A549 (cell line): Measurements from ENCODE around the gene USP34. TPM values are rescaled to one million over a fixed set of nuclear protein-coding genes. Genes with fewer than 3 reads are reported as not detected.
A peak's percentile ranks its signal among the peaks of the same experiment; 100 is the strongest.

Source experiments
- ATAC-seq, 2 experiments: fragments of 200-7000 bp in 1 of 2; fragments of >200 bp in 1 of 2; cut with Nextera tagmentation in 1 of 2; cut with Tn5 transposase in 1 of 2; 3 replicates each; pipeline versions ENCODE4 v1.8.0 to v1.9.1; 2018 to 2020; ENCODE audit warnings: mild to moderate bottlenecking in 1 of 2, moderate library complexity in 1 of 2
- CTCF ChIA-PET: fragments of 300-600 bp; sonication (Branson Sonifier 250); formaldehyde crosslinking; extraction: SDS; loops from one replicate; lab custom pipeline; 2021; ENCODE audit warnings: antibody characterized with exemption, inconsistent platforms; lab: Yijun Ruan, JAX
- POLR2A ChIA-PET: fragments of 350-600 bp; formaldehyde crosslinking; extraction: SDS; loops from one replicate; lab custom pipeline; 2021; ENCODE audit warnings: antibody characterized with exemption, inconsistent platforms; lab: Yijun Ruan, JAX
- DNase-seq, 2 experiments: peaks; one replicate each; pipeline versions ENCODE4 v3.0.0 to v3.0.0-alpha.2; 2011 to 2016; ENCODE audit warnings: low read depth in 1 of 2, low spot score in 1 of 2
- FAIRE-seq: peaks from 2 replicates; lab custom pipeline; 2011; peaks lifted over from hg19 to GRCh38; lab: Jason Lieb, UNC
- H3K27ac ChIP-seq, 2 experiments: fragments of >200 bp; sonication (Bioruptor Twin); formaldehyde crosslinking; 3 replicates each; pipeline ENCODE4 v1.5.1; 2016 to 2017
- H3K4me1 ChIP-seq: fragments of >200 bp; sonication (Bioruptor Twin); formaldehyde crosslinking; 3 replicates; pipeline ENCODE4 v1.6.1; 2016
- H3K4me2 ChIP-seq: fragments of >200 bp; sonication (Bioruptor Twin); formaldehyde crosslinking; 3 replicates; pipeline ENCODE4 v1.6.1; 2016
- H3K4me3 ChIP-seq: fragments of >200 bp; sonication (Bioruptor Twin); formaldehyde crosslinking; 3 replicates; pipeline ENCODE4 v1.5.1; 2016
- H3K9me3 ChIP-seq: fragments of >200 bp; sonication (Bioruptor Twin); formaldehyde crosslinking; 3 replicates; pipeline ENCODE4 v1.6.1; 2016
- CBX2 ChIP-seq: fragments of 200-600 bp; sonication (generic); IDR thresholded peaks from 2 replicates; pipeline ENCODE4 v1.6.1; 2016; ENCODE audit warnings: low read depth, mild to moderate bottlenecking, borderline replicate concordance
- CBX8 ChIP-seq: fragments of 200-600 bp; sonication (generic); IDR thresholded peaks from 2 replicates; pipeline ENCODE4 v1.6.1; 2016
- CHD2 ChIP-seq: fragments of 150-350 bp; IDR thresholded peaks from 2 replicates; pipeline ENCODE4 v1.6.1; 2014; ENCODE audit warnings: low read length; ENCODE audit not compliant: partially characterized antibody
- EHF ChIP-seq: fragments of 250-450 bp; sonication (Bioruptor Pico); IDR thresholded peaks from 2 replicates; pipeline ENCODE4 v1.5.0; 2020; ENCODE audit warnings: mild to moderate bottlenecking
- EHMT2 ChIP-seq: fragments of 200-600 bp; sonication (generic); IDR thresholded peaks from 2 replicates; pipeline ENCODE4 v1.6.1; 2016; ENCODE audit warnings: antibody characterized with exemption, low read depth, mild to moderate bottlenecking, moderate library complexity
- ESRRA ChIP-seq: fragments of 150-350 bp; IDR thresholded peaks from 2 replicates; pipeline ENCODE4 v1.6.1; 2014; ENCODE audit warnings: mild to moderate bottlenecking, low read length, borderline replicate concordance
- FOXS1 ChIP-seq: fragments of 250-450 bp; sonication (Bioruptor Pico); IDR thresholded peaks from 2 replicates; pipeline ENCODE4 v1.5.0; 2020; ENCODE audit warnings: mild to moderate bottlenecking, moderate library complexity
- GATA3 ChIP-seq: IDR thresholded peaks from 2 replicates; pipeline ENCODE4 v1.6.1; 2012; ENCODE audit warnings: borderline replicate concordance
- JUNB ChIP-seq: fragments of >200 bp; sonication (Bioruptor Twin); formaldehyde crosslinking; IDR thresholded peaks from 2 replicates; pipeline ENCODE4 v1.6.1; 2016
- KDM5A ChIP-seq: fragments of 200-600 bp; sonication (generic); IDR thresholded peaks from 2 replicates; pipeline ENCODE4 v1.6.1; 2016; ENCODE audit warnings: antibody characterized with exemption, mild to moderate bottlenecking
- NFE2L2 ChIP-seq: fragments of 150-350 bp; conservative IDR thresholded peaks from 2 replicates; pipeline ENCODE4 v1.6.1; 2014; ENCODE audit warnings: low read length
- NR3C1 ChIP-seq: fragments of >200 bp; sonication (Bioruptor Twin); formaldehyde crosslinking; IDR thresholded peaks from 3 replicates; pipeline ENCODE4 v1.6.1; 2017
- POLR2A ChIP-seq: IDR thresholded peaks from 2 replicates; pipeline ENCODE4 v1.6.1; 2012; ENCODE audit warnings: mild to moderate bottlenecking, low read length
- POLR2AphosphoS2 ChIP-seq: conservative IDR thresholded peaks from 2 replicates; pipeline ENCODE4 v1.6.1; 2012; ENCODE audit warnings: low read length, improper control_type of control experiment, inconsistent platforms
- RAD21 ChIP-seq, 2 experiments: fragments of >200 bp in 1 of 2; sonication (Bioruptor Twin) in 1 of 2; formaldehyde crosslinking in 1 of 2; IDR thresholded peaks in 1 of 2; conservative IDR thresholded peaks in 1 of 2; 2 replicates in 1 of 2; 3 replicates in 1 of 2; pipeline ENCODE4 v1.6.1; 2012 to 2018; ENCODE audit warnings: inconsistent platforms in 1 of 2
- RCOR1 ChIP-seq: fragments of 150-350 bp; IDR thresholded peaks from 2 replicates; pipeline ENCODE4 v1.6.1; 2014; ENCODE audit warnings: antibody characterized with exemption, low read length, low read depth
- RFX5 ChIP-seq: fragments of 450-650 bp; IDR thresholded peaks from 2 replicates; pipeline ENCODE4 v1.7.1; 2014; ENCODE audit warnings: antibody characterized with exemption, mild to moderate bottlenecking, moderate library complexity
- RNF2 ChIP-seq: fragments of 200-600 bp; sonication (generic); IDR thresholded peaks from 2 replicates; pipeline ENCODE4 v1.6.1; 2016; ENCODE audit warnings: low read depth, mild to moderate bottlenecking, antibody characterized with exemption, moderate library complexity, borderline replicate concordance
- SMC3 ChIP-seq: fragments of >200 bp; sonication (Bioruptor Twin); formaldehyde crosslinking; IDR thresholded peaks from 3 replicates; pipeline ENCODE4 v1.6.1; 2018; ENCODE audit warnings: inconsistent platforms
- TFCP2L1 ChIP-seq: fragments of 250-450 bp; sonication (Bioruptor Pico); IDR thresholded peaks from 2 replicates; pipeline ENCODE4 v1.5.0; 2021; ENCODE audit warnings: mild to moderate bottlenecking
- ZNF302 ChIP-seq: fragments of 250-450 bp; sonication (Bioruptor Pico); IDR thresholded peaks from 2 replicates; pipeline ENCODE4 v1.9.0; 2021; ENCODE audit warnings: inconsistent platforms, mild to moderate bottlenecking, moderate library complexity
- ZSCAN20 ChIP-seq: fragments of 250-450 bp; sonication (Bioruptor Pico); IDR thresholded peaks from 2 replicates; pipeline ENCODE4 v1.8.0; 2022; ENCODE audit warnings: mild to moderate bottlenecking, moderate library complexity
- WGBS: methylation state at CpG from one replicate; pipeline ENCODE4 v1.1.6; 2017; ENCODE audit errors: missing lambda C conversion rate; 5-methylcytosine and 5-hydroxymethylcytosine counted together
- polyA plus RNA-seq, 4 experiments: library from polyadenylated mRNA; depleted of rRNA in 3 of 4; stranded (reverse); fragments of >200 nt; fragmentation: RNase III in 1 of 4; extraction: RNeasy Plus Mini Kit Qiagen cat#74134 plus additional on column Dnase treatment in 1 of 4; gene quantifications; 2 replicates in 3 of 4; 3 replicates in 1 of 4; pipeline ENCODE4 v1.2.3, GENCODE V29; 2011 to 2017
- TF ChIP-seq, protein P1 (sequence below): IDR thresholded peaks from 2 replicates; pipeline ENCODE4 v1.6.1; 2012; ENCODE audit warnings: low read depth, borderline replicate concordance
- TF ChIP-seq, protein P2 (sequence below): fragments of 150-350 bp; IDR thresholded peaks from 2 replicates; pipeline ENCODE4 v1.6.1; 2014; ENCODE audit warnings: low read depth, mild to moderate bottlenecking, low read length
- TF ChIP-seq, protein P3 (sequence below): IDR thresholded peaks from 2 replicates; pipeline ENCODE4 v1.6.1; 2012
- TF ChIP-seq, protein P4 (sequence below): fragments of 250-450 bp; sonication (Bioruptor Pico); IDR thresholded peaks from 2 replicates; pipeline ENCODE4 v1.5.0; 2020; ENCODE audit warnings: low read depth, mild to moderate bottlenecking, moderate library complexity
- TF ChIP-seq, protein P5 (sequence below): fragments of 450-650 bp; IDR thresholded peaks from 2 replicates; pipeline ENCODE4 v1.6.1; 2014; ENCODE audit warnings: antibody characterized with exemption
- TF ChIP-seq, protein P6 (sequence below): fragments of 250-450 bp; sonication (Bioruptor Pico); IDR thresholded peaks from 2 replicates; pipeline ENCODE4 v1.5.0; 2021; ENCODE audit warnings: mild to moderate bottlenecking, moderate library complexity, borderline replicate concordance
- TF ChIP-seq, protein P7 (sequence below): fragments of 200-600 bp; sonication (generic); IDR thresholded peaks from 2 replicates; pipeline ENCODE4 v1.6.1; 2016; ENCODE audit warnings: antibody characterized with exemption, mild to moderate bottlenecking, moderate library complexity

Gene USP34
- polyA plus RNA-seq, 2 of the 4 experiments (the other 2 are of a cell fraction): 47.7 to 132 TPM

DNA sequence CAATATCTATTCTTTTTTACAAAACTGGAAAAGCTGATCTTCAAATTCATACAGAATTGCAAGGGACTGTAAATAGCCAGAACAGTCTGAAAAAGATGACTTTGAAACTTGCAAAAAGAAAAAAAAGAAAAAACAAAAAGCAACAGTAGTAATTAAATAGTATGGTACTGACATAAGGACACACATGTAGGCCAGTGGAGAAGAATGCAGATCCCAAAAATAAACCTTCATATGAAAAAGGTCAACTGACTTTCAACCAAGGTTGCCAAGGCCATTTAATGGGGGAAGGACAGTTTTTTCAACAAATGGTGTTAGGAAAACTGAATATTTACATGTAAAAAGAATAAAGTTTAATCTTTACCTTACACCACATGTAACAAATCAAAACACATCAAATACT is 111.8 kb downstream of the USP34 start:
- DNase-seq: no peak
- FAIRE-seq: no peak
- POLR2A ChIA-PET: no interaction called here
- Histone ChIP-seq H3K4me1 (no peaks in the 10 kb centered on the region), H3K4me2 (no peak overlapping the region), H3K4me3 (no peak overlapping the region), H3K9me3 (peaks cover 10% of the 10 kb centered on the region), H3K27ac (no peak overlapping the region)
- TF ChIP-seq, protein P1, sequence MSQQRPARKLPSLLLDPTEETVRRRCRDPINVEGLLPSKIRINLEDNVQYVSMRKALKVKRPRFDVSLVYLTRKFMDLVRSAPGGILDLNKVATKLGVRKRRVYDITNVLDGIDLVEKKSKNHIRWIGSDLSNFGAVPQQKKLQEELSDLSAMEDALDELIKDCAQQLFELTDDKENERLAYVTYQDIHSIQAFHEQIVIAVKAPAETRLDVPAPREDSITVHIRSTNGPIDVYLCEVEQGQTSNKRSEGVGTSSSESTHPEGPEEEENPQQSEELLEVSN: no peak
- TF ChIP-seq, protein P2, sequence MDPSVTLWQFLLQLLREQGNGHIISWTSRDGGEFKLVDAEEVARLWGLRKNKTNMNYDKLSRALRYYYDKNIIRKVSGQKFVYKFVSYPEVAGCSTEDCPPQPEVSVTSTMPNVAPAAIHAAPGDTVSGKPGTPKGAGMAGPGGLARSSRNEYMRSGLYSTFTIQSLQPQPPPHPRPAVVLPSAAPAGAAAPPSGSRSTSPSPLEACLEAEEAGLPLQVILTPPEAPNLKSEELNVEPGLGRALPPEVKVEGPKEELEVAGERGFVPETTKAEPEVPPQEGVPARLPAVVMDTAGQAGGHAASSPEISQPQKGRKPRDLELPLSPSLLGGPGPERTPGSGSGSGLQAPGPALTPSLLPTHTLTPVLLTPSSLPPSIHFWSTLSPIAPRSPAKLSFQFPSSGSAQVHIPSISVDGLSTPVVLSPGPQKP: no peak
- TF ChIP-seq RNF2: no peak
- TF ChIP-seq, protein P3, sequence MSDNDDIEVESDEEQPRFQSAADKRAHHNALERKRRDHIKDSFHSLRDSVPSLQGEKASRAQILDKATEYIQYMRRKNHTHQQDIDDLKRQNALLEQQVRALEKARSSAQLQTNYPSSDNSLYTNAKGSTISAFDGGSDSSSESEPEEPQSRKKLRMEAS: no peak
- TF ChIP-seq EHMT2: no peak
- TF ChIP-seq, protein P4, sequence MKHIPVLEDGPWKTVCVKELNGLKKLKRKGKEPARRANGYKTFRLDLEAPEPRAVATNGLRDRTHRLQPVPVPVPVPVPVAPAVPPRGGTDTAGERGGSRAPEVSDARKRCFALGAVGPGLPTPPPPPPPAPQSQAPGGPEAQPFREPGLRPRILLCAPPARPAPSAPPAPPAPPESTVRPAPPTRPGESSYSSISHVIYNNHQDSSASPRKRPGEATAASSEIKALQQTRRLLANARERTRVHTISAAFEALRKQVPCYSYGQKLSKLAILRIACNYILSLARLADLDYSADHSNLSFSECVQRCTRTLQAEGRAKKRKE (CRISPR knock-in tag): no peak
- no peak for TF ChIP-seq NR3C1
- no peak for TF ChIP-seq TFCP2L1 (CRISPR knock-in tag)
- no peak for TF ChIP-seq CHD2
- TF ChIP-seq, protein P5, sequence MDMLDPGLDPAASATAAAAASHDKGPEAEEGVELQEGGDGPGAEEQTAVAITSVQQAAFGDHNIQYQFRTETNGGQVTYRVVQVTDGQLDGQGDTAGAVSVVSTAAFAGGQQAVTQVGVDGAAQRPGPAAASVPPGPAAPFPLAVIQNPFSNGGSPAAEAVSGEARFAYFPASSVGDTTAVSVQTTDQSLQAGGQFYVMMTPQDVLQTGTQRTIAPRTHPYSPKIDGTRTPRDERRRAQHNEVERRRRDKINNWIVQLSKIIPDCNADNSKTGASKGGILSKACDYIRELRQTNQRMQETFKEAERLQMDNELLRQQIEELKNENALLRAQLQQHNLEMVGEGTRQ: no peak
- no peak for TF ChIP-seq JUNB
- no peak for TF ChIP-seq FOXS1 (CRISPR knock-in tag)
- TF ChIP-seq RCOR1: no peak
- no peak for TF ChIP-seq SMC3
- TF ChIP-seq POLR2A: no peak
- TF ChIP-seq, protein P6, sequence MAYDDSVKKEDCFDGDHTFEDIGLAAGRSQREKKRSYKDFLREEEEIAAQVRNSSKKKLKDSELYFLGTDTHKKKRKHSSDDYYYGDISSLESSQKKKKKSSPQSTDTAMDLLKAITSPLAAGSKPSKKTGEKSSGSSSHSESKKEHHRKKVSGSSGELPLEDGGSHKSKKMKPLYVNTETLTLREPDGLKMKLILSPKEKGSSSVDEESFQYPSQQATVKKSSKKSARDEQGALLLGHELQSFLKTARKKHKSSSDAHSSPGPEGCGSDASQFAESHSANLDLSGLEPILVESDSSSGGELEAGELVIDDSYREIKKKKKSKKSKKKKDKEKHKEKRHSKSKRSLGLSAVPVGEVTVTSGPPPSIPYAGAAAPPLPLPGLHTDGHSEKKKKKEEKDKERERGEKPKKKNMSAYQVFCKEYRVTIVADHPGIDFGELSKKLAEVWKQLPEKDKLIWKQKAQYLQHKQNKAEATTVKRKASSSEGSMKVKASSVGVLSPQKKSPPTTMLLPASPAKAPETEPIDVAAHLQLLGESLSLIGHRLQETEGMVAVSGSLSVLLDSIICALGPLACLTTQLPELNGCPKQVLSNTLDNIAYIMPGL: no peak
- TF ChIP-seq RFX5: no peak
- no peak for ATAC-seq
- CTCF ChIA-PET: no interaction called here

DNA sequence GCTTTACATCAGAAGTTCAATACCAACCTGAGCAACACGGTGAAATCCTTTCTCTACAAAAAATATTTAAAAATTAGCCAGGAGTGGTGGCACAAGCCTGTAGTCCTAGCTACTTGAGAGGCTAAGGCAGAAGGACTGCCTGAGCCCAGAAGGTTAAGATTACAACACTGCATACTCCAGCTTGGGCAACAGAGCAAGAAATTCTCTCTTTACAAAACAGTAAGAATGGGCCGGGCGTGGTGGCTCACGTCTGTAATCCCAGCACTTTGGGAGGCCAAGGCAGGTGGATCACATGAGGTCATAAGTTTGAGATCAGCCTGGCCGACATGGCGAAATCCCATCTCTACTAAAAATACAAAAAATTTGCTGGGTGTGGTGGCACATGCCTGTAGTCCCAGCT is 113.2 kb downstream of the USP34 start:
- Histone ChIP-seq H3K4me1 (no peaks in the 10 kb centered on the region), H3K27ac (0 out of 6 replicates have a peak overlapping the region, but pooled peaks of 1 of the 2 experiments have one; percentile 3), H3K4me3 (no peak overlapping the region), H3K4me2 (no peak overlapping the region), H3K9me3 (peaks cover 22% of the 10 kb centered on the region)
- FAIRE-seq: no peak
- WGBS: 89% methylated on average over 6 of the region's 6 CpGs
- POLR2A ChIA-PET: no interaction called here
- CTCF ChIA-PET: interaction anchor here (1.6 kb wide), 1 partner anchor 301 kb away, joined by 4 read pairs; no protein-coding TSS in a partner anchor
- 0 out of 6 replicates have a peak, but pooled peaks of 1 of the 2 experiments have one; percentile 39 for ATAC-seq
- peak in 1 of 2 experiments; percentile 31 for DNase-seq
- no peak for TF ChIP-seq KDM5A
- no peak for TF ChIP-seq NR3C1
- TF ChIP-seq, protein P7, sequence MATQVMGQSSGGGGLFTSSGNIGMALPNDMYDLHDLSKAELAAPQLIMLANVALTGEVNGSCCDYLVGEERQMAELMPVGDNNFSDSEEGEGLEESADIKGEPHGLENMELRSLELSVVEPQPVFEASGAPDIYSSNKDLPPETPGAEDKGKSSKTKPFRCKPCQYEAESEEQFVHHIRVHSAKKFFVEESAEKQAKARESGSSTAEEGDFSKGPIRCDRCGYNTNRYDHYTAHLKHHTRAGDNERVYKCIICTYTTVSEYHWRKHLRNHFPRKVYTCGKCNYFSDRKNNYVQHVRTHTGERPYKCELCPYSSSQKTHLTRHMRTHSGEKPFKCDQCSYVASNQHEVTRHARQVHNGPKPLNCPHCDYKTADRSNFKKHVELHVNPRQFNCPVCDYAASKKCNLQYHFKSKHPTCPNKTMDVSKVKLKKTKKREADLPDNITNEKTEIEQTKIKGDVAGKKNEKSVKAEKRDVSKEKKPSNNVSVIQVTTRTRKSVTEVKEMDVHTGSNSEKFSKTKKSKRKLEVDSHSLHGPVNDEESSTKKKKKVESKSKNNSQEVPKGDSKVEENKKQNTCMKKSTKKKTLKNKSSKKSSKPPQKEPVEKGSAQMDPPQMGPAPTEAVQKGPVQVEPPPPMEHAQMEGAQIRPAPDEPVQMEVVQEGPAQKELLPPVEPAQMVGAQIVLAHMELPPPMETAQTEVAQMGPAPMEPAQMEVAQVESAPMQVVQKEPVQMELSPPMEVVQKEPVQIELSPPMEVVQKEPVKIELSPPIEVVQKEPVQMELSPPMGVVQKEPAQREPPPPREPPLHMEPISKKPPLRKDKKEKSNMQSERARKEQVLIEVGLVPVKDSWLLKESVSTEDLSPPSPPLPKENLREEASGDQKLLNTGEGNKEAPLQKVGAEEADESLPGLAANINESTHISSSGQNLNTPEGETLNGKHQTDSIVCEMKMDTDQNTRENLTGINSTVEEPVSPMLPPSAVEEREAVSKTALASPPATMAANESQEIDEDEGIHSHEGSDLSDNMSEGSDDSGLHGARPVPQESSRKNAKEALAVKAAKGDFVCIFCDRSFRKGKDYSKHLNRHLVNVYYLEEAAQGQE: no peak
- TF ChIP-seq, protein P2: no peak
- no peak for TF ChIP-seq CBX8
- no peak for TF ChIP-seq NFE2L2
- no peak for TF ChIP-seq ESRRA
- no peak for TF ChIP-seq ZNF302 (CRISPR knock-in tag)
- TF ChIP-seq ZSCAN20: no peak
- no peak for TF ChIP-seq EHF
- TF ChIP-seq GATA3: no peak
- TF ChIP-seq RAD21 (conservative IDR thresholded peaks at IDR 0.05 in 1 of 2, IDR thresholded peaks at IDR 0.05 in 1 of 2): no peak
- TF ChIP-seq JUNB: no peak
- no peak for TF ChIP-seq CBX2
- no peak for TF ChIP-seq POLR2AphosphoS2
